ENCODE data around the gene MAP7D2.

The MAP7D2 gene

DNA sequence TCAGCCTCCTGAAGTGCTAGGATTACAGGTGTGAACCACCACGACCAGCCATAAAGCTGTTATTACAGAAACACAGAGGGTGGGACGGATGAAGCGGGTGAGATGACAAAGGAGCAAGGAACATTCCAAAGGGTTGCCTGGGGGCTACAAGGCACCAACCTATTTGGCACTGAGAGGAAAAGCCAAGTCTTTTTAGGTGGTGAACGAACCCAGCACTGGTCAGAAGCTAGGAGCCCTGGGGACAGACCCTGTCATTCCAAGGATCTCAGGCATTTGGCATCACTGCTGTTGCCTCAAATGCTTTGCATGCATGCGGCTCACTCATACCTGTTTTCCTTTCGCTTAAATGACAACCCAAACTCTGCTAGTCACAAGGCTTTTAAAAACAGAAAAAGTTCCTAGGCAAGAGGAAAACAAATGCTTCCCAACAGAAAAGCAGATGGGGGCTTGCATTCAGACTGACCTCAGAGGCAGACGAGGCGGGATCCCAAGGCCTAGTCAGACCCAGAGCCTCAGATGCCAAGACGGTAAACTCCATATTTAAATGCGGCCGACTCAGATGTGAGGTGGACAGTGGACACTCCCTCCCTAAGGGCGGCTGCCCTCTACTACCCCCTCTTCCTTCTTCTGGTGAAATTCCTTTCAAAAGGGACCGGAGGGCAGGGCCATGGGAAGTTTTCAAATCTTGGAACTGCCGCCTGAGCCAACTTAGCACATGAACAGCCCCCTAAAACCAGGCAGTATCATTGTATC, 4.5 kb downstream of the MAP7D2 start:
- DNase-seq: no peak

- no peak for DNase-seq
Observed at GRCh38 chrX:20111271-20111670, 5.4 kb downstream of the MAP7D2 start.

DNA sequence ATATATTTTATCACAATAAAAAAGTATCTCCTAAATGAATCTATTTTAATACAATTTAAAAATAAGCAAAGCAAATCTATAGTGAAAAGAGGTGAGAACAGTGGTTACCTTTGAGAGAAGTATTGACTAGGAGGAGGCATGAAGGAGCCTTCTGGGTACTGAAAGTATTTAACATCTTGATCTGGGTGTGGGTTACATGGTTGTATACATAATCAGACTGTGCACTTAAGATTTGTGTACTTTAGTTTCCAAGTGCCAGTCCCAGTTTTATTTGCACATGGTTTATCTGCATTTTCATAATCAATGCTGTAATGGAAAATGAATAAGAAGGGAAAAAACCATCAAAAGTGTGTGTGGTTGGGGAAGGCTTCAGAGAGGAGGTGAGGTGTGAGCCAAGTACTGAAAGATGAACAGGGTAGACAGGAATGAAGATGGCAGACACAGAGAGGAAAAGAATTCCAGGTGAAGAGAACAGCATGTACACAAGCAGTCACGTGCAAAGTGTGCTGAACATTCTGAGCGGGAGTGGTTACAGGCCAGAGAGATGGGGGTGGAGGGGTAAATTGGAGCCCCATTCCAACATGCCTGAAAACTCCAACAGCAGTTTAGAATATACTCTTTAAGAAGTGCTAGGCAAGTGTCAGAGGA, 14.6 kb downstream of the MAP7D2 start:
- no peak for DNase-seq

GRCh38 chrX:20091499-20091898, 25.2 kb downstream of the MAP7D2 start:
- no peak for DNase-seq

GRCh38 chrX:20089845-20090244, 26.9 kb downstream of the MAP7D2 start:
- no peak for DNase-seq

DNA sequence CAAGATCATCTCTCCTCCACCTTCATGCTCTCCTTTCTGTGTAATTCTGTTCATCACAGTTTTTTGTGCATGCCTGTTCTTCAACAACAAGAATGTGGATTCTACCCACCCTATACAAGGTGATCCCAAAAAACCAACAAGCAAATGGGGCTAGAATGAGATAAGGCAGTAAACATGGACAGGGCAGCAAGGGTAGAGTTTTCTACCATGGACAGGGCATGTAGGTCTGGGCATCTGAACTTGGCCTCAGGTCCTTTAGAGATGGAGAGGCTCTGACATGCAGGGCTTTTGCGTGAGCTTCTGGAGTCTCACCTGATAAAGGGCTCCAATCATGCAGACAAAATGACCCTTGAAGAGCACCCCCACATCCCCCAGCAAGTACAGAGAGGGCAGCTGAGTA, 36.4 kb downstream of the MAP7D2 start:
- no peak for DNase-seq

- DNase-seq: no peak
Observed at GRCh38 chrX:20071511-20072079, 45.1 kb downstream of the MAP7D2 start.

DNA sequence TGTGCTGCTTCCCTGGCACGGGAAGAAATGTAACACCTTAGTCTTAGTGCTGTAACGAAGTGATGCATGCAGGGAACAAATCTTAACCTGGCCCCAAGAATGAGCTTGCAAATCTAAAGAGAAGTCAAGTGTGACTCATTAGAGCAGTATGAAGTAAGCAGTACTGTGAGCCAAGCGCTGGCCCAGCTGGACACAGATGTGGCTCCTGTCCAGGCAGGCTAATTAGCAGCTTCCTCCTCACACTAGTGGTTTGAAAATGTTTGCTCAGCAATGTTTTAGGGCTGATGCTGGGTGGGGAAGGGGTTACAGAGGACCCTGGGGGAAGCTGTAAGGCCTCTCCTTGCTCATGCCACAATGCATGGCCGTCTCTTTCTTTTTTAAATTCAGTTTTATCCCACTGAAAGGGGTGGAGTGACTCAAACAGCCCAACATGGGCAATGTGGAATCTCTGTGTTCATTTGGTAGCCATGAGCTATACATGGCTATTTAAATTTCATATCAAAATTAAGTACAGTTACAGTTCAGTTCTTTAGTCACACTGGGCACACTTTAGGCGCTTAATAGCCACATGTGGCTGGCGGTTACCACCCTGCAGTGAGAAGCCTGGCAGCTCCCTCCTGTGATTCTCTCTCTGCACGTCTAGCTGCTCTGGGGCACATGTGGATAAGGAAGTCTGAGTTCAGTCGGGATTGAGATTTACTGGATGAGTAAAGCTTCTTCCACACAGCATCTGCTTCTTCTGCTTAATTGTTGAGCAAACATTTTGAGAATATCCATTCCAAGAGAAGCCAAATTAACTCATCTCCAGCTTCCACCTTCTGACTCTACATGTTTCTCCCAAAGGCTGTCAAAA, 48.8 kb downstream of the MAP7D2 start:
- DNase-seq: peak; percentile 55

DNA sequence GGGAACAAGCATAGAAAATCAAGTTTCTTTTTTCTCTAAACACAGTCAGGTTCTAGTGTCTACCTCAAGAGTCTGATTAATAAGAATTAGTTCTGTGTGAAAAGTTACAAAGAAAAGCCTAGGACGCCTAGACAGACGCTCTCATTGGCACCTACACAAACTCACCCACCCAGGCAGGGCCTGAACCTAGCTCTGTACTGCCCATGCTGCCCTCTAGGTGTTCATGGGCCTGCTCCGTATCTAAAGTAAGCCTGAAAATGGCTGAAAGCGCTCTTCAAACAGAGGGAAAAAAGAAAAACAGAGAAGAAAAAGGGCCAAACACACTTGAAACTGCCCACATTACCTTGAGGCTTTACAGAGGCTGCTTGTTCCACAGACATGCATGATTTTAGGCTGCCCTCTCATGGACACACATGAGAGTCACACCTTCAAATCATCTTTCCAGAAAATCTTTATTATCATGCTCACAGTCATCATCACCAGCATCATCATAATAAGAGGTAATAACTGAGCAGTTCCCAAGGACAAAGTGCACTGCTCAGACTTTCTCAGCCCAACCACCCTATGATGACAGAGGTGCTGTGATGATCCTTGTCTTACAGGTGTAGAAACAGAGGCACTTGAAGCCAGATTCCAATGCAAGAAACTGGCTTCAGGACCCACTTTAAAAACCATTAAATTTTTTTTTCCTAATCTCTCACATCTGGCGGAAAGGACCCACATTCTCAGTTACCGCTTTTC, 49.6 kb downstream of the MAP7D2 start:
- peak; percentile 60 for DNase-seq

DNA sequence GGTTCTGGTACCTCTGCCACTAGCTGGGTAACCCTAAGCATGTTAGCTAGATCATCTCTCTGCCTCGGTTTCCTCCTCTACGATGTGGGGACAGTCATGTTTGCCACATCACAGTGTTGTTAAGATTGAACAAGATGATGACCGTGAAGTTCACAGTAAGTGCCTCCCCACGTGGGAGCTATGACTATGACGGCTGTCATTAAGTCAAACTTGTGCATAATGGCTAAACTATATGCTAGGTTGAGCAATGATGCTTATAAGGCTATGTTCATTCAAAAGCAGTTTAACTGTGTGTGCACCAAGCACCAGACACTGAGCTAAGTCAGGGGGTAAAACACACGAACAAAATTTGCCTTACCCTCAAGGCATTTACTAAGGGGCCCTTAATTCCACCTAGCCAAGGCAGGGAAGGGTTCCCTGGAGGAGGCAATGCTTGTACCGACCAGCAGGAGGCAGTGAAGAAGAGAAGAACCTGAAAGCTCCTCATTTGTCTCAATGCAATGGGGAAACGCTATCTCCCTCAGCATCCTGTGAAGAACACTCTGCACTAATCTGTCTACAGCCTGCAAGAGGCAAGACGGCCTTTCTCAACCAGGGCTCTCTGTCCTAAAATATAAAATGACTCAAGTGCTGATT, 52.9 kb downstream of the MAP7D2 start:
- no peak for DNase-seq

- DNase-seq: no peak
Observed at GRCh38 chrX:20063153-20063552, 53.6 kb downstream of the MAP7D2 start.

GRCh38 chrX:20061855-20062254, 54.9 kb downstream of the MAP7D2 start:
- DNase-seq: no peak

GRCh38 chrX:20060961-20061748, 55.6 kb downstream of the MAP7D2 start:
- DNase-seq: no peak

- no peak for DNase-seq
Observed at GRCh38 chrX:20059467-20060128, 57.1 kb downstream of the MAP7D2 start.

DNA sequence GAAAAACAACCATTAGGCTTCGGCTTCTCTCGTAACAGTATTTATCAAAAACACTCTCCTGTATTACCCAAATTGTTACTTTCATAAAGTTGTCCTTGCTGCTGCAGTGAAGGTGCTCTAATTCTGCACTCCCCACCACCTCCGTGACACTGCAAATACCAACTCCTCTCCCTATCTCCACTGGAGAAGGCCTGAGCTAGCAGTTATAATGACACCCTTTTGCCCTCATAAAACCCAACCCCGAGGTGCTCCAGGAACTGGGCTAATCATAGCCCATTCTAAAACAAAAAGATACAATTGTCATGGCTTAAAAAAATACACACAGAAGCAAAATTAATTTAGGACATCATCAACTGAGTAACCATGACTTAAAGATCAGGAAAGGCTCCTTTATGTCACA, 59.2 kb downstream of the MAP7D2 start:
- DNase-seq: no peak

- DNase-seq: peak; percentile 6
Observed at GRCh38 chrX:20056704-20057103, 60.0 kb downstream of the MAP7D2 start.

DNA sequence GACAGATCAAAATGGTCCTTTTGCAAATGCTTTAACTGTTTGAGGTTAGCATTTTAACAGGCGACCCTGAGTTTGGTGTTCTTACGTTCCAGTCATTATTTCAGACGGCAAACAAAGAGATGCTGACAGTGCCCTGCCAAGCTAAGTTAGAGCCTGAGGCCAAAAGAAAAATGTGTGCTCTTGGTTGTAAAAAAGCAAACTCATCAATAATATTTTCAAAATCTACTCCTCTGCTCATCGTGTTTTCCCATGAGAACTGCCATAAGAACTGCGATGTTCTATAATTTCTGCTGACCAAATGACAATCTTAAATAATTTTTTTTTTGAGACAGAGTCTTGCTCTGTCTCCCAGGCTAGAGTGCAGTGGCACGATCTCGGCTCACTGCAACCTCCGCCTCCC, 63.2 kb downstream of the MAP7D2 start:
- DNase-seq: no peak

DNA sequence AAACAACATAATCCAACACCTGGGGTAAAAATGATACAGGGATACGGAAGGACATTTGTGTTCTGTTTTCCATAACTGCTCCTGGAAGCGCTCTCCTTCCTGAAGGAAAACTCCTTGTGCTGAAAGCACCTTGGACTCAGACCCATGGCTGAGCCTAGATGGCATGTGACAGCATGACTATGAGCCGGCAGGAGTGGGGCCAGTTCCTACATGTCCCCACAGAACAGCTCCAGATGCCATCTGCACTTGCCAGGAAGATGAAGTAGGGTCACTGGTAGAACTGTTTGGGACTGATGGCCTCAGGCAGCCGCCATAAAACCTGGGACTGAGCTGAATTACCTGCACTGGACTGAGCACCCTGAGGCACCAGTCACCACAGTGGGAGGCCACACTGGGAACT, 69.8 kb downstream of the MAP7D2 start:
- no peak for DNase-seq

DNA sequence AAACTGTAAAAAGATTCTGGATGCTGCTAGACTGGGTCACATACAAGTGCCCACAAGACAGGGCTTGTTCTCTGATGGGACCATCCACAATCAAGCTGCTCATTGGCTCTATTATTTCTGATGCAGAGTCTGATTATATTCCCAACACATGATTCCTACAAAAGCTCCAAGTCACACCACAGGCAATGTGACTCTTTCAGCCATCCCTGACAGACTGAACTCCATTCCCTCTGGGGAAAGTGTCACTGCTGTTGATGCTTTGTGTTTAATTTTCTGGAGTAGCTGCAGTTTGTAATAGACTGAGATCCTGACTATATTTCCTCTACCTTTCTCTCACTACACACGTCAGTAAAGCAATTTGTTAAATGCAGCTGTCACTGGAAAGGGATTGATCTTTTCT, 70.5 kb downstream of the MAP7D2 start:
- DNase-seq: peak; percentile 3

DNA sequence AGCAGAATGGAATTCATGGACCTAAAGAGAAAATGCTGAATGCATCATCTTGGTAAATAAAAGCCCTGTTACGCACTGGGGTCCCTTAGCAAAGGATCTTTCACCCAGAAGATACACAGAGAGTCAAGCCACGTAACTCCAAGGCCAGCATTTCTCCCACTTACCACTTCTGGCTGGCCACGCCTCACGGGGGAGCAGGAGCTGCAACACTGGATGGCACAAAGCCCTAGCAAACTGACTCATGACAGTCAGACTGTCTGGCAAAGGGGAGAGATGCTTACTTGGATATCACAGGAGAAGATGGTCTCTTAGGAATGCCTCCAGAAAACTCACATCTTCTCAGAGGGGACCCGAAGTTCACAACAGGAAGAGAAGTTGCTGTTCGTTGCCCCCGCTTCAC, 74.5 kb downstream of the MAP7D2 start:
- DNase-seq: no peak

DNA sequence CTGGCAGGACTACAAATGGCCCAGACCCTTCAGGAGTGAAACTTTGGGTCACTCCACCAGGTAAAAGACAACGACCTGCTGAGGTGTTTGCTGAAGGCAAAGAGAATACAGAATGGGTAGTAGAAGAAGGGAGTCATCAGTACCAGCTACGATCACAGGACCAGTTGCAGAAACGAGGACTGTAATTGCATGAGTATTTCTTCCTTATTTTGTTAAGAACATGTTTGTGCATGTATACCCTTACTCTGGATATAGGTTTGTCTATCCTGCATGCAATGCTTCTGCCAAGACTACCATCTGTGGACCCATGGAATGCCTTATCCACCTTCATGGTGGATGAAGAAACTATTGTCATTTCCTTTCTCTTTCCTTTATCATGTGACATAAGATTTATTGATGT, 77.7 kb downstream of the MAP7D2 start:
- DNase-seq: no peak
